Activated CD8-positive, alpha-beta memory T cell treated with anti-CD3 and anti-CD28 coated beads, Interleukin-2, amount 50 U/mL, for 48 hours (primary cell): Measurements from ENCODE around the gene IL10RB.
"Not testable (repeated sequence)": the region's sequence is repeated elsewhere in the genome, so short reads cannot be mapped to it uniquely, and the experiment has no call there.

Experiments
- DNase-seq: peaks from one replicate; pipeline ENCODE4 v3.0.0-alpha.2; 2020

The IL10RB gene

GRCh38 chr21:33305344-33305671 lies 39.1 kb downstream of the IL10RB start:
- DNase-seq: no peak

- no peak for DNase-seq
These were observed 39.8 kb downstream of the IL10RB start for GRCh38 chr21:33305938-33306337.

DNA sequence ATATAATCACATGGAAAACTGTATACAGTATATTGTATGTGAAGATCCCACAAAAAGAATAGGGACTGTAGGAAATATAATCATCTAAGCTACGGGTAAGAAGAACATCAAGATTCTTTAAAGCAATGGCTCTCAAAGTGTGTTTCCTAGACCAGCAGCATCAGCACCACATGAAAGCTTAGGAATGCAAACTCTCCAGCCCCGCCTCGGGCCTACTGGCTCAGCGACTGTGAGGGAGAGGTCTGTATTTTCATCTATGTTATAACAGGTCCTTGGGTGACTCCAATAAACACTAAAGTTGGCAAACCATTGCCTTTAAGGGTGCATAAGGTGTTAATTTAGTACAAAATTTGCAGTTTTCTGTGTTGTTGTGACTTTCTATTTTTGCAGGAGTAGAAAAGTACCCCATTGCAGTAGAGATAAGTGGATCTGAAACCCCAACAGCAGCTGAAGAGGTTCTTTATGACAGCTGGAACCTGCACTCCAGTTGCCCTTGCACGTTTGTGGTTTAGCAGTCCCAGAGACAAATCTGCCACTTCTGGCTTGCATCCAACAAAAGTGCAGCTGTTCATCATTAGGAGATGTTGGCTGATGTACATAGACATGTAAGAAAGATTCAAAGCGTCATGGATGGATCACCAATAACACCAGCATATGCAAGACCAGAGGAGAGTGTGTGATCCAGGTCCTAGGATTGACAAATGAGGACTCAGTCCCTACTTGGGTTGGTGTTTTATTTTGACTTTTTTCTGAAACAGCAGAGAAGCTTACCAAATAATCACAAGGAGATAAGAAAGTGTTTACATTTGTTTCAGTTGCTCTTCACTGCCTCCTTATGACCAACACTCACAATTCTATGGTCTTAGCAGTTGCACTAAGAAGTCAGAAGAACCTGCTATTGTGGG lies 42.7 kb downstream of the IL10RB start:
- DNase-seq: no peak

DNA sequence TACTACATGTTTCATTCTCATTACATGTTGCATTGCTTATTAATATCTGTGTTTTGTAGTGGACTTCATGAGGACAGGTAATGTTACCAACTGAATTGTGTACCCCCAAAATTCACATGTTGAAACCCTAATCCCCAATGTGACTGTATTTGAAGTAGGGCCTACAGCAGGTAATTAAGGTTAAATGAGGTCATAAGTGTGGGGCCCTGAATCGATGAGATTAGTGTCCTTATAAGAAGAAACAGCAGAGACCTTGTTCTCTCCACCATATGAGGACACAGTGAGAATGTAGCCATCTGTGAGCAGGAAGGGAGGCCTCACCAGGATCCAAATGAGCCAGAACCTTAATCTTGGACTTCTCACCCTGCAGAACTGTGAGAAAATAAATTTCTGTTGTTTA lies 43.6 kb downstream of the IL10RB start:
- DNase-seq: no peak

DNA sequence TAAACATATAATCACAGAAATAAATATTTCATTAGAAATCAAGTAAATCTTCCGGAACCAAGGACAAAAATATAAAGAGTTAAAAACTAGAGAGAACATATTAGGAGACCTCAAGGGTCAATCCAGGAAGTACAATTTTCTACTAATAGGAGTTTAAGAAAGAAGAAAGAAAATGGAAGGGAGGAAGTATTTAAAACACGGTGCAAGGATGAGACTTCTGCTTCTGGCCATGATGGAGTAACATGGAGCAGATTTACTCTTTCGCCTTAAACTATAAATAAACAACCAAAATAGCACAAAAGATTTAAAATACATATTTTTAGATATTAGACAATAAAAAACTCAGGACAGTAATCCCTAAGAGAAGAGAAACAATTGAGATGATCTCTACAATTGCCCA lies 46.0 kb downstream of the IL10RB start:
- no peak for DNase-seq

GRCh38 chr21:33313183-33313582 lies 47.0 kb downstream of the IL10RB start:
- DNase-seq: no peak

DNA sequence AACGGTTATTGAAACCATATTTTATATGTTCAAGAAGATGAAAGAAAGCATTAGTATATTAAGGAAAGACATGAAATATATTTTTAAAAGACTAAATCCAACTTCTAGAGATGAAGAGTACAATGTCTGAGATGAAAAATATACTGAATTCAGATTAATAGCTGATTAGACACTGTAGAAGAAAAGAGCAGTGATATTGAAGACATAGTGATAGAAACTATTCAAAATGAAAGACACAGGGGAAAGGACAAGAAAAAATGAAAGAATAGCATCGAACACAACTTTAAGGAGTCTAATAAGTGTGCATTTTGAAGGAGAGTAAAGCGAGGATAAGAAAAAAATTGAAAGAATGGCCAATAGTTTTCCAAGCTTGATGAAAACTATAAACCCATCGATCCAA lies 47.4 kb downstream of the IL10RB start:
- DNase-seq: no peak

GRCh38 chr21:33314111-33314510 lies 47.9 kb downstream of the IL10RB start:
- no peak for DNase-seq

- no peak for DNase-seq
These were observed 50.0 kb downstream of the IL10RB start for GRCh38 chr21:33315946-33316710.

GRCh38 chr21:33317145-33317544 lies 51.0 kb downstream of the IL10RB start:
- no peak for DNase-seq

DNA sequence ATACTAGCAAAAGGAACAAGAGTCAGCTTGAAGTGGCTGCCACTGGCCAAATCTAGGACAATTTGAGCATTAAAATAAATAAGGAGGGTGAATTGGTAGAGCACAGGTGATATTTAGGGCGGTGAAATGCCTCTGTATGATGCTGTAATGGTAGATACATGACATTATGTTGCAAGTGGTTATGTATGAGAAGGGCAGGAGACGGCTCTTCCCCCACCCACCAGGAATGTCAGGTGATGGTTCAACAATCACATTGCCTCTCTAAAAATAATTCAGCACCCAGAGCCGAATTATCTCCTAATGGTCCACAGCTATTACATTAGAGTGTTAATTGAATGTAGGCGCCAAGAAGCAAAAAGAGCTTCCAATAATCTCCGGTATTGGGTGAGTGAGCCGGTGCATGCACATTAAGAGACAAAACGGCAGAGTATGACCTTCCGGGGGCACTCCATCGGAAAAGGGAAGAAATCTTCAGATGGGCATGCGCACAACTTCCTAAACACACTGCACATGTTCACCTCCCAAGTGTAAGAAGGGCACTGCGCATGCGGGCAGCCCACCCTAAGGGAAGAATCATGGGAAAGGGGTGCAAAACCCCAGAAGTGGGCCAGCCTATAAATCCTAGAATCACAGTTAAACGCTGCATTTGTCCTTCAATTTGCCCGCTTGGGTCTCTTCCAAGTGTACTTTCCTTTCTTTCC lies 51.8 kb downstream of the IL10RB start:
- DNase-seq: no peak

GRCh38 chr21:33321005-33321404 lies 54.8 kb downstream of the IL10RB start:
- not testable (repeated sequence) for DNase-seq

DNA sequence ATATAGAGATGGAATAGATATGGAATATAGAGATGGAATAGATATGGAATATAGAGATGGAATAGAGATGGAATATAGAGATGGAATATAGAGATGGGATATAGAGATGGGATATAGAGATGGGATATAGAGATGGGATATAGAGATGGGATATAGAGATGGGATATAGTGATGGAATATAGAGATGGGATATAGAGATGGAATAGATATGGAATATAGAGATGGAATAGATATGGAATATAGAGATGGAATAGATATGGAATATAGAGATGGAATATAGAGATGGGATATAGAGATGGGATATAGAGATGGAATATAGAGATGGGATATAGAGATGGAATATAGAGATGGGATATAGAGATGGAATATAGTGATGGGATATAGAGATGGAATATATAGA lies 57.4 kb downstream of the IL10RB start:
- not testable (repeated sequence) for DNase-seq

- DNase-seq: peak; percentile 98
These were observed 58.4 kb downstream of the IL10RB start, which contains the start of gene IFNAR1 for GRCh38 chr21:33324291-33325221. TSS of gene IFNAR1 (plus strand) at chr21:33324970. CDS start at chr21:33325056, 86 bp downstream.

- peak; percentile 84 for DNase-seq
These were observed 59.3 kb downstream of the IL10RB start for GRCh38 chr21:33325222-33326067.

DNA sequence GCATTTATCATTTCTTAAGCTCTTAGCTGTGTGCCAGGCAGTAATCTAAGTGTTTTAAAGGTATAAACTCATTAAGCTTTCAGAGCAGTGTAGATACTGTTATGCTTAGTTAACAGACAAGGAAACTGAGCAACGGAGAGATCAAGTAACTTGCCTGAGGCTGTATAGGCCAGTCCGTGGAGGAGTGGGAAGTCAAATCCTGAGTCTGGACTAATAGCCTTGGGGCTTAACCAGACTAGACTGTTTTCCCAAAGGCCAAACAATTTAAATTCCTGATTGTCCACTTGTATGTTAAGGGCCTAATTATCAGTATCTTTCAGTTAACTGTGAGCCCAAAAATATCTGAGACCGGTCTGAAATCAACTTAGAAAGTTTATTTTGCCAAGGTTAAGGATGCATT lies 61.2 kb downstream of the IL10RB start:
- DNase-seq: no peak

DNA sequence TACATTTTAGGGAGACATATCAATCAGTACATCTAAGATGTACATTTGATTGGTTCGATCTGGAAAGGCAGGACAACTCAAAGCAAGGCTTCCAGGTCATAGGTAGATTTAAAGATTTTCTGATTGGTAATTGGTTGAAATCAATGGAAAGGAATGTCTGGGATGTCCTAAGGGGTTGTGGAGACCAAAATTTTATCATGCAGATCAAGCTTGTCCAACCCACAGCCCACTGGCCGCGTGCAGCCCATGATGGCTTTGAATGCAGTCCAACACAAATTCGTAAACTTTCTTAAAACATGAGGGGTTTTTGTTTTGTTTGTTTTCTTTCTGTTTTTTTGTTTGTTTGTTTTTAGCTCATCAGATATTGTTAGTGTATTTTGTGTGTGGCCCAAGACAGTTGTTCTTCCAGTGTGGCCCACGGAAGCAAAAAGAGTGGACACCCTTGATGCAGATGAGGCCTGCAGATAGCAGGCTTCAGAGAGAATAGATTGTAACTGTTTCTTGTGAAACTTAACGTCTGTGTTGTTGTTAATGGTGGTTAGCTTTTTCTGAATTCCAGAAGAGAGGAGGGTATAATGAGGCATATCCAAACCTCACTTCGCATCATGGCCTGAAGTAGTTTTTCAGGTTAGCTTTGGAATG lies 61.7 kb downstream of the IL10RB start:
- DNase-seq: no peak

GRCh38 chr21:33330726-33331125 lies 64.6 kb downstream of the IL10RB start:
- DNase-seq: no peak

GRCh38 chr21:33332143-33332542 lies 66.0 kb downstream of the IL10RB start:
- no peak for DNase-seq

GRCh38 chr21:33334191-33334590 lies 68.0 kb downstream of the IL10RB start:
- DNase-seq: no peak

- DNase-seq: no peak
These were observed 68.7 kb downstream of the IL10RB start for GRCh38 chr21:33334824-33335223.
